ENCODE results near the gene PRKG1. TPM values are rescaled to one million over a fixed set of nuclear protein-coding genes. Genes with fewer than 3 reads are reported as not detected.
"Not testable (repeated sequence)": the region's sequence is repeated elsewhere in the genome, so short reads cannot be mapped to it uniquely, and the experiment has no call there.

PRKG1 gene
- total RNA-seq, 1 donor from 2014 or later, result 22.8 TPM

- H3K36me3 Mint-ChIP-seq (ENCODE audit: low read depth), result no peaks in the 10 kb centered on the region
- H3K9me3 Mint-ChIP-seq (ENCODE audit: low read depth), result no peaks in the 10 kb centered on the region
- no peaks in the 10 kb centered on the region for H3K27me3 Mint-ChIP-seq (ENCODE audit: low read depth)
- H3K27ac Mint-ChIP-seq (ENCODE audit: unreplicated experiment), result no peak overlapping the region
- no peak for DNase-seq (ENCODE audit: low spot score)
- H3K4me3 Mint-ChIP-seq (ENCODE audit: unreplicated experiment), result no peak overlapping the region
- TF ChIP-seq CTCF (IDR thresholded peaks at IDR 0.05), result no peak
- H3K4me1 Mint-ChIP-seq (ENCODE audit: low read depth), result peaks cover 13% of the 10 kb centered on the region
These were observed 192.2 kb downstream of the PRKG1 start for GRCh38 chr10:51266496-51266895.

DNA sequence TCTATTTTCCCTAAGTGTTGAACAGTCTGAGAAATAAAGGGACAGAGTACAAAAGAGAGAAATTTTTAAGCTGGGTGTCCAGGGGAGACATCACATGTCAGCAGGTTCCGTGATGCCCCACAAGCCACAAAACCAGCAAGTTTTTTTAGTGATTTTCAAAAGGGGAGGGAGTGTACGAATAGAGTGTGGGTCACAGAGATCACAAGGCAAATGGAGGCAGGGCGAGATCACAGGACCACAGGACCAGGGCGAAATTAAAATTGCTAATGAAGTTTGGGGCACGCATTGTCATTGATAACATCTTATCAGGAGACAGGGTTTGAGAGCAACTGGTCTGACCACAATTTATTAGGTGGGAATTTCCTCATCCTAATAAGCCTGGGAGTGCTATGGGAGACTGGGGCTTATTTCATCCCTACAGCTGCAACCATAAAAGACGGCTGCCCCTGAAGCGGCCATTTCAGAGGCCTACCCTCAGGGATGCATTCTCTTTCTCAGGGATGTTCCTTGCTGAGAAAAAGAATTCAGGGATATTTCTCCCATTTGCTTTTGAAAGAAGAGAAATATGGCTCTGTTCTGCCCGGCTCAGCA is 193.8 kb downstream of the PRKG1 start:
- H3K36me3 Mint-ChIP-seq (ENCODE audit: low read depth); H3K27ac Mint-ChIP-seq (ENCODE audit: unreplicated experiment); H3K27me3 Mint-ChIP-seq (ENCODE audit: low read depth); H3K9me3 Mint-ChIP-seq (ENCODE audit: low read depth); DNase-seq (ENCODE audit: low spot score); H3K4me3 Mint-ChIP-seq (ENCODE audit: unreplicated experiment): not testable (repeated sequence)
- H3K4me1 Mint-ChIP-seq (ENCODE audit: low read depth), result peaks cover 11% of the 10 kb centered on the region

DNA sequence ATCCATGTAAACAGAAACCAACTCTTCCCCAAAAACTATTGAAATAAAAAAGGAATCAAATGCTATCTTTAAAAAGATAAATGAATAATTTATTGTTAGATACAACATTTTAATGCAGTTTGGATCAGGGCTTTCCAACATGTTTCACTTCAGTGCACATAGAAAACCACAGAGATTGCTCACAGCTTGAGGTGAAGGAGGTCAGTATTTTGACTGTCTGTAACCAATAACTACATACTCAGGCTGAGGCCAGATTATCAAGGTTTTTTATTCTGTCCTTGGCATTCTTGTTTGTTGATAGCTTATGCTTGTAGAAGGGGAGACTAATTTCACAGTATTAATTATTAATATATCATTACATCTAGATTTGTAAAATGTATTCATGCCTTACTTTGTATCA is 195.5 kb downstream of the PRKG1 start:
- Mint-ChIP-seq H3K4me3 (ENCODE audit: unreplicated experiment) (no peak overlapping the region), H3K4me1 (ENCODE audit: low read depth) (peaks cover 11% of the 10 kb centered on the region), H3K36me3 (ENCODE audit: low read depth) (no peaks in the 10 kb centered on the region), H3K27me3 (ENCODE audit: low read depth) (no peaks in the 10 kb centered on the region), H3K27ac (ENCODE audit: unreplicated experiment) (no peak overlapping the region), H3K9me3 (ENCODE audit: low read depth) (no peaks in the 10 kb centered on the region)
- no peak for DNase-seq (ENCODE audit: low spot score)
- TF ChIP-seq CTCF (IDR thresholded peaks at IDR 0.05), result no peak

DNA sequence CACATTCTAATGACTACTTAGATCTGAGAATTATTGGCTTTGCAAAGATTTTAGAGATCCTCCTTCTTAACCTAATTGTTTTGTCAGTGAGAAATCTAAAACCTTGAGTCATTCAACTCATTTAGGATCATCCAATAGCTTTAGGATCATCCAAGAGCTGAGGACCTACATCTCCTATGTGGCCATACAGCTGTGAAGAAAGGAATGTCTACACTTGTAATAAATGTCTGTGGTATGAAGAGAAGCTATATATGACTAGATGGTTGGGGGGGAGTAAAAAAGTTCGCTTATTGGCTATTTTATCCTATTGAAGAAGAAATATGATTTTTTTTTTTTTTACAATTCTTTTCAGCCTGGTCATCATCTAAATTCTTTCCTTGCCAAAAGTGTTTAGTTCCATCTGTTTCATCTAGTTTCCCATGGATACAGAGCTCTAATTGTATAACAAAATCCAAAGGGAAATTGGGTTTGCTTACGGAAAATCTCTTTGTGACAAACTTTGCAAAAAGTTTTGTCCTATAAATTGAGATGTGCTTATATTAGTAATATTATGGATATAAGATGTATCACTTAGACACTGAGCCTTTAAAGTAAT is 196.7 kb downstream of the PRKG1 start:
- Mint-ChIP-seq H3K27me3 (ENCODE audit: low read depth) (no peaks in the 10 kb centered on the region), H3K4me1 (ENCODE audit: low read depth) (peaks cover 11% of the 10 kb centered on the region), H3K36me3 (ENCODE audit: low read depth) (no peaks in the 10 kb centered on the region), H3K4me3 (ENCODE audit: unreplicated experiment) (no peak overlapping the region), H3K27ac (ENCODE audit: unreplicated experiment) (no peak overlapping the region), H3K9me3 (ENCODE audit: low read depth) (peaks cover 2% of the 10 kb centered on the region)
- no peak for DNase-seq (ENCODE audit: low spot score)
- TF ChIP-seq CTCF (IDR thresholded peaks at IDR 0.05), result no peak

GRCh38 chr10:51272099-51272498 is 197.8 kb downstream of the PRKG1 start:
- not testable (repeated sequence) for DNase-seq (ENCODE audit: low spot score); H3K4me3 Mint-ChIP-seq (ENCODE audit: unreplicated experiment); H3K36me3 Mint-ChIP-seq (ENCODE audit: low read depth); H3K27me3 Mint-ChIP-seq (ENCODE audit: low read depth); H3K27ac Mint-ChIP-seq (ENCODE audit: unreplicated experiment); H3K9me3 Mint-ChIP-seq (ENCODE audit: low read depth)
- peaks cover 11% of the 10 kb centered on the region for H3K4me1 Mint-ChIP-seq (ENCODE audit: low read depth)

- Mint-ChIP-seq H3K4me3 (ENCODE audit: unreplicated experiment) (no peak overlapping the region), H3K36me3 (ENCODE audit: low read depth) (peaks cover 6% of the 10 kb centered on the region), H3K9me3 (ENCODE audit: low read depth) (peaks cover 14% of the 10 kb centered on the region), H3K4me1 (ENCODE audit: low read depth) (peaks cover 11% of the 10 kb centered on the region), H3K27ac (ENCODE audit: unreplicated experiment) (no peak overlapping the region), H3K27me3 (ENCODE audit: low read depth) (no peaks in the 10 kb centered on the region)
- TF ChIP-seq CTCF (IDR thresholded peaks at IDR 0.05), result no peak
- DNase-seq (ENCODE audit: low spot score), result no peak
These were observed 198.3 kb downstream of the PRKG1 start for GRCh38 chr10:51272555-51272954.

Measured in chondrocyte (in vitro differentiated cells).